ENCODE data around the gene CTBP2. TPM values are rescaled to one million over a fixed set of nuclear protein-coding genes. Genes with fewer than 3 reads are reported as not detected.

The CTBP2 gene
- total RNA-seq, 1 experiment from 2014 or later, result 191 TPM

GRCh38 chr10:124942317-124943169, 217.8 kb downstream of the CTBP2 start (continued):
- TF ChIP-seq CTCF (IDR thresholded peaks at IDR 0.05) (no peak), ZNF425 (CRISPR knock-in tag; conservative IDR thresholded peaks at IDR 0.05) (no peak), TCF7 (CRISPR knock-in tag; IDR thresholded peaks at IDR 0.05; ENCODE audit: low read depth) (no peak), EMX1 (CRISPR knock-in tag; IDR thresholded peaks at IDR 0.05) (no peak), CBFB (CRISPR knock-in tag; IDR thresholded peaks at IDR 0.05; ENCODE audit: low read depth) (no peak), ZNF423 (CRISPR knock-in tag; IDR thresholded peaks at IDR 0.05) (no peak), GTF2I (CRISPR knock-in tag; conservative IDR thresholded peaks at IDR 0.05) (no peak), ARID4B (CRISPR knock-in tag; IDR thresholded peaks at IDR 0.05; ENCODE audit: borderline replicate concordance) (no peak), ZNF121 (CRISPR knock-in tag; IDR thresholded peaks at IDR 0.05) (no peak), ZNF671 (CRISPR knock-in tag; IDR thresholded peaks at IDR 0.05) (no peak)

- TF ChIP-seq CDX4 (CRISPR knock-in tag; IDR thresholded peaks at IDR 0.05; ENCODE audit: borderline replicate concordance) (no peak), CREM (CRISPR knock-in tag; IDR thresholded peaks at IDR 0.05) (no peak), IRF2 (CRISPR knock-in tag; IDR thresholded peaks at IDR 0.05; ENCODE audit: borderline replicate concordance, low read depth) (no peak), ATF3 (CRISPR knock-in tag; conservative IDR thresholded peaks at IDR 0.05) (no peak), HMGA2 (CRISPR knock-in tag; IDR thresholded peaks at IDR 0.05) (no peak), SP1 (CRISPR knock-in tag; conservative IDR thresholded peaks at IDR 0.05) (no peak), USF1 (CRISPR knock-in tag; IDR thresholded peaks at IDR 0.05) (no peak), ZNF425 (CRISPR knock-in tag; conservative IDR thresholded peaks at IDR 0.05) (no peak), ATF1 (CRISPR knock-in tag; IDR thresholded peaks at IDR 0.05) (no peak), ZNF671 (CRISPR knock-in tag; IDR thresholded peaks at IDR 0.05) (no peak), ZNF396 (CRISPR knock-in tag; IDR thresholded peaks at IDR 0.05; ENCODE audit: borderline replicate concordance) (no peak), SMAD3 (CRISPR knock-in tag; IDR thresholded peaks at IDR 0.05; ENCODE audit: borderline replicate concordance) (no peak)
- Mint-ChIP-seq H3K27ac (peak within 1 kb of the TSS; percentile 11), H3K27me3 (ENCODE audit: low read depth) (no peaks in the 10 kb centered on the region), H3K9me3 (no peaks in the 10 kb centered on the region), H3K4me3 (peak within 1 kb of the TSS; percentile 1; the same call in 1 of the 2 replicates), H3K4me1 (peaks cover 41% of the 10 kb centered on the region), H3K36me3 (no peaks in the 10 kb centered on the region)
- no peak for ATAC-seq
- ChIA-PET CTCF (no interaction called here), POLR2A (no interaction called here)
- no peak for DNase-seq (ENCODE audit: low spot score)
Observed at GRCh38 chr10:124941823-124942222, 218.5 kb downstream of the CTBP2 start, which contains the start of gene ZRANB1. Gene ZRANB1 (plus strand): TSS chr10:124942123. CDS start chr10:124942494, 371 bp downstream.

Data from WTC11 (cell line).